Measurements from ENCODE around the gene ABHD1.

DNA sequence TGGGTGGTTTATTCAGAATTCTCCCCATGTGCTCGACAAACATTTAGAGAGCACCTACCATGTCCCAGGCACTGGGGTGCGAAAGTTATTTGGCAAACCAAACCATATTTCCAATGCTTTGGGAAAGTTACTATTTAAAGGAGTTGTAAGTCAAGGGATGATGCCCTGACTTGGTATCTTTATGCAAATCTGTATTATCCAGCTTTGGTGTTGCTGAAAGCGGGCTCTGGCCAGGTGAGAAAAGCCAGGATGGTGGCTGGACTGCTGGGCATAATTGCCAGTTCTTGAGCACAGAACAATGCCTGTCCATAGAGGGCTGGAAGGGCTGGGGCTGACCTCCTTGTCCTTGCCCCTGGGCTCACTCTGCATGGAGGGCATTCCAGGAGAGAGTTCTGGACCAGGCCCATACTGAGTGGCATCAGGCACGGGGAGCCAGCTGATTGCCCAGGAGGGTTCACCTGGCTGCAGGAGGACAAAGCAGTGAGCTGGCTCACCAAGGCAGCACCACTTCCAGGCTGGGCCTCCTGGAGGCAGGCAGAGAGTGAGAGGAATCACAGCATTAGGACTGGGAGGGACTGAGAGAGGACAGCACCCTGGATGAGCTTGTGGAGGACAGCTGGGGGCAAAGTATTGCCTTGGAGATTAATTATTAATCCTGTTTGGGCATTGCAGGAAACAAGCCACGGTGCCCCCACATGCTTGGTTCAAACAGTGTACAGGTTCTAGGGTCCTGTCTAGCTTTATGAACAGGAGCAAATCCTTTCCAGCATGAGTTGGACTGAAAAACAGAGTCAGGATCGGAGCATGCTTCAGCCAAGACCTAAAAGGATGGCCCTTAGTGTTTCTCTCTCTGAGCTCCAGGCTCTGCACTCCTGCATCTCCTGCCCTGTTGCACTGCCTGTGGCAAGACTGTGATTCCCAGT is 29.9 kb upstream of the ABHD1 start:
- TF ChIP-seq, protein P1, sequence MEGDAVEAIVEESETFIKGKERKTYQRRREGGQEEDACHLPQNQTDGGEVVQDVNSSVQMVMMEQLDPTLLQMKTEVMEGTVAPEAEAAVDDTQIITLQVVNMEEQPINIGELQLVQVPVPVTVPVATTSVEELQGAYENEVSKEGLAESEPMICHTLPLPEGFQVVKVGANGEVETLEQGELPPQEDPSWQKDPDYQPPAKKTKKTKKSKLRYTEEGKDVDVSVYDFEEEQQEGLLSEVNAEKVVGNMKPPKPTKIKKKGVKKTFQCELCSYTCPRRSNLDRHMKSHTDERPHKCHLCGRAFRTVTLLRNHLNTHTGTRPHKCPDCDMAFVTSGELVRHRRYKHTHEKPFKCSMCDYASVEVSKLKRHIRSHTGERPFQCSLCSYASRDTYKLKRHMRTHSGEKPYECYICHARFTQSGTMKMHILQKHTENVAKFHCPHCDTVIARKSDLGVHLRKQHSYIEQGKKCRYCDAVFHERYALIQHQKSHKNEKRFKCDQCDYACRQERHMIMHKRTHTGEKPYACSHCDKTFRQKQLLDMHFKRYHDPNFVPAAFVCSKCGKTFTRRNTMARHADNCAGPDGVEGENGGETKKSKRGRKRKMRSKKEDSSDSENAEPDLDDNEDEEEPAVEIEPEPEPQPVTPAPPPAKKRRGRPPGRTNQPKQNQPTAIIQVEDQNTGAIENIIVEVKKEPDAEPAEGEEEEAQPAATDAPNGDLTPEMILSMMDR (IDR thresholded peaks at IDR 0.05 in 4 of 5, conservative IDR thresholded peaks at IDR 0.05 in 1 of 5): no peak
- no peak for TF ChIP-seq POLR2A (IDR thresholded peaks at IDR 0.05)
